Measurements from ENCODE around the gene CTPS2. TPM values are rescaled to one million over a fixed set of nuclear protein-coding genes. Genes with fewer than 3 reads are reported as not detected.

Gene CTPS2
- total and polyA plus RNA-seq, 2 donors (not counting 3 experiments of a cell fraction or from before 2014, with no cell fraction given), result 7.4 to 15.7 TPM

GRCh38 chrX:16643176-16643575 is 69.3 kb downstream of the CTPS2 start:
- Histone ChIP-seq H3K9me3 (replicated peaks; ENCODE audit: control insufficient read depth, insufficient read depth, low read length) (no peaks in the 10 kb centered on the region), H3K27ac (ENCODE audit: insufficient read depth, low read depth, low read length) (no peak overlapping the region), H3K79me2 (ENCODE audit: control insufficient read depth, insufficient read depth, low read length) (no peaks in the 10 kb centered on the region), H3K9me1 (replicated peaks; ENCODE audit: control insufficient read depth, extremely low read depth, insufficient read depth, low read length) (no peaks in the 10 kb centered on the region), H3K4me1 (ENCODE audit: control insufficient read depth, extremely low read depth, insufficient read depth, low read length) (no peaks in the 10 kb centered on the region), H3K36me3 (ENCODE audit: control insufficient read depth in 2 of 2, extremely low read depth in 1 of 2, insufficient read depth in 2 of 2, low read length in 2 of 2) (no peaks in the 10 kb centered on the region), H3K4me2 (ENCODE audit: insufficient read depth, low read length) (no peak overlapping the region), H3K4me3 (replicated peaks in 1 of 3; ENCODE audit: insufficient read depth in 1 of 3, low read depth in 1 of 3, low read length in 3 of 3) (no peak overlapping the region), H3K27me3 (ENCODE audit: control insufficient read depth in 2 of 2, insufficient read depth in 2 of 2, low read length in 2 of 2) (no peaks in the 10 kb centered on the region), H3K9ac (replicated peaks; ENCODE audit: extremely low read depth, insufficient read depth, low read length) (no peak overlapping the region), H4K20me1 (replicated peaks; ENCODE audit: control insufficient read depth, extremely low read depth, insufficient read depth, low read length) (no peaks in the 10 kb centered on the region), H2AFZ (ENCODE audit: low read depth, low read length) (no peak overlapping the region)
- FAIRE-seq, result no peak
- DNase-seq (ENCODE audit: low read depth, low spot score), result no peak
- dilution Hi-C loops (cut with MboI; ENCODE audit: extremely low pct_ligation_motif_present, low sequenced_read_pairs) (no loop called here), intact Hi-C loops (cut with micrococcal nuclease) (no loop called here)
- BruUV-seq (replicated peaks), result no TSS peak
- TF ChIP-seq POLR2AphosphoS5 (IDR thresholded peaks at IDR 0.05; ENCODE audit: insufficient read depth, low read depth, low read length) (no peak), JUN (IDR thresholded peaks at IDR 0.05; ENCODE audit: borderline replicate concordance, insufficient read depth, insufficient read length, low read depth) (no peak), GATA2 (IDR thresholded peaks at IDR 0.05; ENCODE audit: insufficient read depth, insufficient read length, low read depth, low read length) (no peak), FOS (IDR thresholded peaks at IDR 0.05; ENCODE audit: borderline replicate concordance, insufficient read depth, low read length) (no peak), MYC (IDR thresholded peaks at IDR 0.05; ENCODE audit: low read depth, low read length) (no peak), CTCF (IDR thresholded peaks at IDR 0.05; ENCODE audit: extremely low read depth in 1 of 2, insufficient read depth in 1 of 2, low read depth in 1 of 2, low read length in 2 of 2) (no peak), POLR2A (IDR thresholded peaks at IDR 0.05; ENCODE audit: low read depth, low read length) (no peak), EZH2 (IDR thresholded peaks at IDR 0.05; ENCODE audit: borderline replicate concordance, low read depth, low read length, severe bottlenecking) (no peak), MAX (IDR thresholded peaks at IDR 0.05; ENCODE audit: insufficient read depth, insufficient read length) (no peak)
- ChIA-PET POLR2A (no interaction called here), CTCF (no interaction called here)

Measured in endothelial cell of umbilical vein (primary cell).